ENCODE measurements around the gene PCDHA5.

DNA sequence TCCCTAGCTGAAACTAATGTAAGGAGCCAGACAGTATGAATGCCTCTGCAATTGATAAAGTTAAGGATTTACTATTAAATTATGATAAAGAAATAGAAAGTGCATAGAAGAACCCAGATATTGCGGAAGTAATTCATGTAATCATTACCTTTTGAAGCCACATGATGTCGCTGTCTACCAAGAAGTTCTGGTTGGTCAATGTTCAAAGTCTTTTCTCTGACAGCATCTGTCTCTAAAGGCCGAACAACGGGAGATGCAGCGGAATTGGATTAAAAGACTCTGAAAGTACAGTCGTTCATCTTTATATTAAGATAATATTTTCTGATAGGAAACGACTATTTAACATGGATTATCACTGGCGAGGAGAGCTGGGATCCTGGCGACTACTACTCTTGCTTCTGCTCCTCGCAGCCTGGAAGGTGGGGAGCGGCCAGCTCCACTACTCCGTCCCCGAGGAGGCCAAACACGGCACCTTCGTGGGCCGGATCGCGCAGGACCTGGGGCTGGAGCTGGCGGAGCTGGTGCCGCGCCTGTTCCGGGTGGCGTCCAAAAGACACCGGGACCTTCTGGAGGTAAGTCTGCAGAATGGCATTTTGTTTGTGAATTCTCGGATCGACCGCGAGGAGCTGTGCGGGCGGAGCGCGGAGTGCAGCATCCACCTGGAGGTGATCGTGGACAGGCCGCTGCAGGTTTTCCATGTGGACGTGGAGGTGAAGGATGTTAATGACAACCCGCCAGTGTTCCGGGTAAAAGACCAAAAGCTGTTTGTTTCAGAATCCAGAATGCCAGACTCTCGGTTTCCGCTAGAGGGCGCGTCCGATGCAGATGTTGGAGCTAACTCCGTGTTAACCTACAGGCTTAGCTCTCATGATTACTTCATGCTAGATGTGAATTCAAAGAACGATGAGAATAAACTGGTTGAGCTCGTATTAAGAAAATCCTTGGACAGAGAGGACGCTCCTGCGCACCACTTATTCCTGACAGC is 19.9 kb downstream of the PCDHA5 start, which contains the start of gene PCDHA8:
- TF ChIP-seq KLF1 (tag by site-specific recombination; IDR thresholded peaks at IDR 0.05) = no peak
- TF ChIP-seq, protein P1, sequence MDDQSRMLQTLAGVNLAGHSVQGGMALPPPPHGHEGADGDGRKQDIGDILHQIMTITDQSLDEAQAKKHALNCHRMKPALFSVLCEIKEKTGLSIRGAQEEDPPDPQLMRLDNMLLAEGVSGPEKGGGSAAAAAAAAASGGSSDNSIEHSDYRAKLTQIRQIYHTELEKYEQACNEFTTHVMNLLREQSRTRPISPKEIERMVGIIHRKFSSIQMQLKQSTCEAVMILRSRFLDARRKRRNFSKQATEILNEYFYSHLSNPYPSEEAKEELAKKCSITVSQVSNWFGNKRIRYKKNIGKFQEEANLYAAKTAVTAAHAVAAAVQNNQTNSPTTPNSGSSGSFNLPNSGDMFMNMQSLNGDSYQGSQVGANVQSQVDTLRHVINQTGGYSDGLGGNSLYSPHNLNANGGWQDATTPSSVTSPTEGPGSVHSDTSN (CRISPR knock-in tag; IDR thresholded peaks at IDR 0.05) = no peak
